ENCODE data around the gene BCR. TPM values are rescaled to one million over a fixed set of nuclear protein-coding genes. Genes with fewer than 3 reads are reported as not detected.
A peak's percentile ranks its signal among the peaks of the same experiment; 100 is the strongest.

The BCR gene
- polyA plus RNA-seq, 6 donors from 2014 or later: 2.6 to 12.1 (median 4.0) TPM; not detected in 1

DNA sequence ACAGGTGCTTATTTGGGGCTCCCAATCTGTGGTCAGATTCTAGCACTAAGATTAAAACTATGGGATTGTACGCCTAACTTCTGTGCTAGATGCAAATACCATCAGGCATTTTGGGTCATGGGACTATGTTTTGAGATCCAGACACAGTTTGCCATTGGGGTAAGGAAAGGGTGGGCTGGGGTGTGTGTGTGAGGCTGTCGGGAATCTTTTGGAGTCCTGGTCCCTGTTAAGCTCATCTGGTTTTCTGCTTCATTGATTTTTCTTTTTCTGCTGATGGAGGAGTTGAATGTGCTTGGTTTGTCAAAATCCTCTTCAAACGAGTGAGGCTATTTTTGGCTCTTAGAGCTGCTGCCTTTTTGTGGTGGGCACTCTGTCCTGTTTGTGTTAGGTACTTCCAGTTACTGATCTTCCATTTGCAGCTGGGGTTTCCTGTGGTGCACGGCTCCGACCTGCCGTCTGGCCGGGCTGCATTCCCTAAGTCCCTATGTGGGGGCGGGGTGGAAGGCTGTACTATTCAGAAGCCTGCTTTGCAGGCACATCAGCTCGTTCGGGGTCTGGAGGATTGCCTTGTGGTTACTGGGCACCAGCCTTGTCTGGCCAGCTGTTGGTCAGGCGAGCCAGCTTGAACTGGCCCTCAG lies 2.9 kb downstream of the BCR start:
- Mint-ChIP-seq H3K27ac (peak overlapping the region; percentile 17 to 95 (median 80)), H3K36me3 (peaks cover 0 to 4% of the 10 kb centered on the region in 2 donors), H3K27me3 (no peaks in the 10 kb centered on the region), H3K4me1 (peaks cover 55 to 86% (median 85%) of the 10 kb centered on the region in 3 donors), H3K4me3 (peak overlapping the region; percentile 85 to 93 (median 90)), H3K9me3 (no peaks in the 10 kb centered on the region)
- DNase-seq: no peak
- no peak for ATAC-seq (ENCODE audit: low read depth in 2 of 2)

DNA sequence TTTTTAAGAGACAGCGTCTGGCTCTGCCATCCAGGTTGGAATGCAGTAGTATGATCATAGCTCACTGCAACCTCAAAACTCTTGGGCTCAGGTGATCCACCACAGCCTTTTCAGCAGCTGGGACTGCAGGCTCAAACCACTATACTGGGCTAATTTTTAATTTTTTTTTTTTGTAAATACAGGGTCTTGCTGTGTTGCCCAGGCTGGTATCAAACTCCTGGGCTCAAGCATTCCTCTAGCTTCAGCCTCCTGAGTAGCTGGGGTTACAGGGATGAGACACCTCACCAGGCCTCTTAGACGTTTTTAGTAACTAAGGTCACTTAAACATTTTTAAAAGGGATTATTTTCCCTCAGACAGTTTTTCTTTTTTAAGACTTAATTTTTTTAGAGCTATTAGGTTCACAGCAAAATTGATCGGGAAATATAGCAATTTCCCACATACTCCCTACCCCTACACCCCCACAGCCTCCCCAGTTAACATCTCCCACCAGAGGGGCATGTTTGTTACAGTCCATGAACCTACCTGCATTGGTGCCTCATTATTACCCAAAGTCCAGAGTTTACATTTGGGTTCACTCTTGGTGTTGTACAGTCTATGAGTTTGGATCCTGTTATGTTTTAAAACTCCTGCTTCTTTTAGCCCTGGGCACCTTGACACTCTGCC lies 3.9 kb downstream of the BCR start:
- Mint-ChIP-seq H3K9me3 (no peaks in the 10 kb centered on the region), H3K27me3 (no peaks in the 10 kb centered on the region), H3K4me3 (peak overlapping the region; percentile 12 to 93 (median 87)), H3K4me1 (peaks cover 53 to 78% (median 78%) of the 10 kb centered on the region in 3 donors), H3K36me3 (peaks cover 4% of the 10 kb centered on the region in 2 donors), H3K27ac (peak overlapping the region in 4 of 6 donors; percentile 9 to 91 (median 44))
- DNase-seq (no peak), ATAC-seq (ENCODE audit: low read depth in 2 of 2) (no peak)

DNA sequence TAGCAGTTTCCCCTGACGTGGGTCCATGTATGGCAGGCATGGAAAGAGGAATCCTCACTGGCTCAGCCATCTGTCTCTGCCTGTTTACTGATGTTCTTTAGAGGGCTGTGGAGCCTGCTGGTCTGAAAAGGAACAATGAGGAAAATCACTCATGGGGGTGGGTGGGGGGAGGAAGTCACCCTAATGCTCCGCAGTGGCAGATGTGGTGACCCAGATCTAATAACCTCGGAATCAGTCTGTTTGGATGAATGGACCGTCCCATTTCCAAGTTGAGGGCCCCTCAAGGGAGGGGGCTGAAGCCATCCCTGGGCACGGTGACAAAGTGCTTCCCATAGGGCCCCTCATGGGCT lies 4.4 kb downstream of the BCR start:
- ATAC-seq (ENCODE audit: low read depth in 2 of 2) (no peak), DNase-seq (no peak)
- Mint-ChIP-seq H3K9me3 (no peaks in the 10 kb centered on the region), H3K4me3 (peak overlapping the region; percentile 12 to 93 (median 84)), H3K36me3 (peaks cover 4 to 6% of the 10 kb centered on the region in 2 donors), H3K27me3 (no peaks in the 10 kb centered on the region), H3K4me1 (peaks cover 54 to 75% (median 73%) of the 10 kb centered on the region in 3 donors), H3K27ac (peak overlapping the region in 3 of 6 donors; percentile 9 to 91 (median 68))

DNA sequence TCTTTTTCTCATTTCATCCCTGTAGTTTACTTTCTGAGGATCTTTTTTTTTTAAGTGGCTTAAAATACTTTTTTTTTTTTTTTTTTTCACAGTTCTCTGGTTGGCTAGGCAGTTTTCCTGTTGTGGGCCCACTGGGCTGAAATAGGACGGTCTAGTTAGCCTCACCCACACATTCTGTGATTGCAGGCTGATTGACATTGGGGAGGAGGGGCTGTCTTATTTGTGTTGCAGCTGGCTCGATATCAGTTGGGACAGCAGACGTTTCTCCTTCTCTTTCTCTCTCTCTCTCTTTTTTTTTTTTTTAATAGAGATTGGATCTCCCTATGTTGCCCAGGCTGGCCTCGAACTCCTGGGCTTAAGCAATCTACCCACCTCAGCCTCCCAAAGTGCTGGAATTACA lies 6.9 kb downstream of the BCR start:
- no peak for ATAC-seq (ENCODE audit: low read depth in 2 of 2)
- Mint-ChIP-seq H3K4me1 (peaks cover 53 to 69% (median 64%) of the 10 kb centered on the region in 3 donors), H3K4me3 (peak overlapping the region in 5 of 8 donors; percentile 32 to 89 (median 73))

DNA sequence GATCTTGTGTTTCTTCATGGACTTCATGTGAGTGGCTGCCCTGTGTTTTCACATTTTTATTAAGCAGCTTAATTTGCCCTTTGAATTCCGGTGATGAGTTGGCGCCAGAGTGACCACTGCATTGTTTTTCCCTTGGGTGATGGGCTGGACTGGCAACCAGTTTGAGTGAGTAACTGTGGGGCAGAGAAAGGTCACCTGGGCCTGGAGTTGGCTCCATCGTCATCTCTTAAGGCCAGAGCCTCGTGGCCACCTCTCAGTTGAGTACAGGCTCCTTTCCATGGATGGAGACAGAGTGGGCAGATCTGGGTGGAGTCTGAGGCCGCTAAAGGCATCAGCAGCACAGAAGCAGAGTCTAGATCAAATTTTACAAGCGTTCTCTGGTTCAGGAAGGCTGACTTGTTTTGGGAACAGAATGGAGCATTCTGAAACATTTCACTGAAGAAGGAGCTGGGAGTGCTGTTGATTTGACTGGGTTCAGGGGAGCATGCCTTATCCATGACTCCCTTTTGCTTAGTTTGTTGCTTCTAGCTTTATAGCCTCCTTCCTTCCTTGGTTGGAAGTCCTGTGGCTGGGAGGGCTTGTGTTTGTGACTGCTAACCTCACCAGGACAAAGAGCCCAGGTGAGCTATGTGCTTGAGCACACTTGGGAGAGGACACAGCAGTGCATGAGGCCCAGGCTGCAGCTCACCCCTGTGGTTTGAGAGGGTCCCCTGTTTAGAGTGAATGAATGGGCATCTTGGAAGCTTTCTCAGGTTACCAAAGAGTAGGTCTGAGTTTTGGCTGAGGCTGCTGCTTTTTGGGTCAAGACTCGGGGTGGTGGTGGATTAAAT lies 7.8 kb downstream of the BCR start:
- H3K4me3 Mint-ChIP-seq: peak overlapping the region in 2 of 8 donors; percentile 38 to 59
- peaks cover 51 to 68% (median 61%) of the 10 kb centered on the region in 3 donors for H3K4me1 Mint-ChIP-seq
- peak overlapping the region in 4 of 6 donors; percentile 79 to 92 (median 82) for H3K27ac Mint-ChIP-seq
- no peaks in the 10 kb centered on the region for H3K27me3 Mint-ChIP-seq
- ATAC-seq (ENCODE audit: low read depth in 2 of 2) (no peak), DNase-seq (no peak)
- H3K9me3 Mint-ChIP-seq: no peaks in the 10 kb centered on the region
- peaks cover 4 to 14% of the 10 kb centered on the region in 2 donors for H3K36me3 Mint-ChIP-seq

More for the DNA sequence above, 6.9 kb downstream of the BCR start:
- DNase-seq: no peak
- peaks cover 4 to 6% of the 10 kb centered on the region in 2 donors for H3K36me3 Mint-ChIP-seq
- H3K27me3 Mint-ChIP-seq: no peaks in the 10 kb centered on the region
- H3K9me3 Mint-ChIP-seq: no peaks in the 10 kb centered on the region
- H3K27ac Mint-ChIP-seq: peak overlapping the region; percentile 27 to 92 (median 80)

DNA sequence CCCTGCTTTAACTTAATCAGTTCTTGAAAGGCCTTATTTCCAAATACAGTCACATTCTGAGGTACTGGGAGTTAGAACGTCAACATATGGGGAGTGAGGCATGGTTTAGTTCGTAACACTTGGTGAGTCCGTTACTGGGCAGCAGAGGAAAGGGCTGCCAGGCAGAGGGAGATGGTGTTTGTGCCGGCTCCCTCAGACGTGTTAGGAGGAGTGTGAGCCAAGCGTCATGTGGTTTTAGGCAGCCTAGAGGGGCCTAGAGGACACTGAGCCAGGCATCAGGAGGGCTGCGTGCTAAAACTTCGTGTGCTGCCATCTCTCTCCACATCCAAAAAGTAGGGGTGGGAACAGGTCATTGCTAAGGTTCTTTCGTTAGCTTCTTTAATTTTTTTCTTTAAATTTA lies 10.2 kb downstream of the BCR start:
- H3K36me3 Mint-ChIP-seq: peaks cover 0 to 14% of the 10 kb centered on the region in 2 donors
- H3K9me3 Mint-ChIP-seq: no peaks in the 10 kb centered on the region
- no peak for DNase-seq
- no peaks in the 10 kb centered on the region for H3K27me3 Mint-ChIP-seq
- H3K4me1 Mint-ChIP-seq: peaks cover 39 to 44% (median 44%) of the 10 kb centered on the region in 3 donors
- ATAC-seq (ENCODE audit: low read depth in 2 of 2): no peak
- H3K4me3 Mint-ChIP-seq: no peak overlapping the region
- peak overlapping the region in 1 of 6 donors; percentile 74 for H3K27ac Mint-ChIP-seq

DNA sequence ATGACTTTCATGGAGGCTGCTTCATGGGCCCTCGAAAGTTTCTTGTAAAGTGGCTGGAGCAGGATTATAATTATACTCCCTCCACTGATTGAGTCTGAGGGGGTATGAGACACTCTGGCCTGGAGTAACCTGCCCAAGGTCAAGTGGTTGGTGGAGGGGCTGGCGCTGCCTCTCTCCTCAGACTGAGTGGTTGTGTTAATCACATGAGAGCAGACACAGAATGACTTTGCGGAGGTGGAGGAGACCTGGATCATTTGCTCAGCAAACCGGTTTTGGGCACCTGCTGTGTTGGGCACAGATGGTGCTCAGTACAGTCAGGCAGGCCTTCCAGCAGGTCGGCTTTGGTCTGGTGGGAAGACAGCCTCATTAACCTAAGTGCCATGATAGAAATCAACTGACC lies 11.8 kb downstream of the BCR start:
- Mint-ChIP-seq H3K27ac (peak overlapping the region in 1 of 6 donors; percentile 23), H3K4me1 (peaks cover 26 to 37% (median 28%) of the 10 kb centered on the region in 3 donors)

DNA sequence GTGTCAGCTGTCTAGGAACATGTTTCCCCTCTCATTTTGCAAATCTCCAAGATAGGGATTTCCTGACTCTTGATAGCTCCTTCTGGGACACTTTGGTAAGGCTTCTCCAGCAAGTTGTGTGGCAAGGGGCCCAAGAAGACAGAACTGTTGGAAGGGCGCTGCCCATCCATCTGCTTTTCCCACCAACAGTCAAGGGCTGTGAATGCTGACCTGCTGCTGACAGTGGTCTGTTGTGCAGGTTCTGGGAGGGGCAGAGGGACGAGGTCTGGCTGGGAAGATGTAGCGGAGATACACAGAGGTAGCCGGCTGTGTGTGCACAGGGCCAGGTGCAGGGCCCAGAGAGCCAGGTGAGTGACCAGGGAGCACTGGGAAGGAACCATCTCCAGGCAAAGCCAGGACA lies 12.2 kb downstream of the BCR start:
- H3K36me3 Mint-ChIP-seq: peaks cover 0 to 15% of the 10 kb centered on the region in 2 donors
- H3K9me3 Mint-ChIP-seq: no peaks in the 10 kb centered on the region
- H3K27ac Mint-ChIP-seq: peak overlapping the region in 2 of 6 donors; percentile 24 to 61
- H3K4me3 Mint-ChIP-seq: peak overlapping the region in 1 of 8 donors; percentile 26
- ATAC-seq (ENCODE audit: low read depth in 2 of 2) (no peak), DNase-seq (no peak)
- H3K4me1 Mint-ChIP-seq: peaks cover 27 to 33% (median 28%) of the 10 kb centered on the region in 3 donors
- H3K27me3 Mint-ChIP-seq: no peaks in the 10 kb centered on the region

More for the DNA sequence above, 11.8 kb downstream of the BCR start:
- no peak overlapping the region for H3K4me3 Mint-ChIP-seq
- no peaks in the 10 kb centered on the region for H3K27me3 Mint-ChIP-seq
- DNase-seq (no peak), ATAC-seq (ENCODE audit: low read depth in 2 of 2) (no peak)
- peaks cover 0 to 14% of the 10 kb centered on the region in 2 donors for H3K36me3 Mint-ChIP-seq
- no peaks in the 10 kb centered on the region for H3K9me3 Mint-ChIP-seq

DNA sequence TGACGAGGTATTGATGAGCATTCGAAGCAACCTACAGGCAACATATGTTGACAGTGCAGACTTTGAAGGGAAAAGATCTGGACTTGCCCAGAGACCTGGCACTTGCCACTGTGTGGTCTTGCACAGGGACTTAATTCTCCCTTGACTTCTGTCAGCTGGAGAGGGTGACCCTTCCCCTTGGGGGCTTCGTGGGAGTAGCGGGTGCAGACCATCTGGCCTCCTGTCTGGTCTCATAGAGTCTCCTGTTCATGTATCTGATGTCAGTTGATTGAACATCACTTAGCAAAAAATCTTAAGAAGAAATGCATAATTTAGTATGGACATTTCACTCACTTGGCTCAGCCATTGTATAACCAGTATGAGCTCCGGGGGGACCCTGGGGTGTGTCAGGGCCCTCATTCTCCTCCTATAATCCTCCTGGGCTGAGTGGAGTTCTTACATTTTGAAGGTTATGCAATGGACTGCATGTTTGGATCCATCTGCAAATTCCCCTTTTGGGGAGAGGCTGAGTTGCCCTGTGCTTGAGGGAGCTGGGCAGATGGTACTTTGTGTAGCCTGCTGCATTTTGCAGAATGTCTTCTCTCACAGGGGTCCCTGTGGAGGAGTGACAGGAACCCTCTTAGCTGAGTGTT lies 13.0 kb downstream of the BCR start:
- H3K27me3 Mint-ChIP-seq: no peaks in the 10 kb centered on the region
- no peaks in the 10 kb centered on the region for H3K9me3 Mint-ChIP-seq
- DNase-seq: no peak
- H3K27ac Mint-ChIP-seq: no peak overlapping the region
- no peak for ATAC-seq (ENCODE audit: low read depth in 2 of 2)
- H3K4me1 Mint-ChIP-seq: peaks cover 22 to 29% (median 25%) of the 10 kb centered on the region in 3 donors
- H3K36me3 Mint-ChIP-seq: peaks cover 0 to 22% of the 10 kb centered on the region in 2 donors
- no peak overlapping the region for H3K4me3 Mint-ChIP-seq

DNA sequence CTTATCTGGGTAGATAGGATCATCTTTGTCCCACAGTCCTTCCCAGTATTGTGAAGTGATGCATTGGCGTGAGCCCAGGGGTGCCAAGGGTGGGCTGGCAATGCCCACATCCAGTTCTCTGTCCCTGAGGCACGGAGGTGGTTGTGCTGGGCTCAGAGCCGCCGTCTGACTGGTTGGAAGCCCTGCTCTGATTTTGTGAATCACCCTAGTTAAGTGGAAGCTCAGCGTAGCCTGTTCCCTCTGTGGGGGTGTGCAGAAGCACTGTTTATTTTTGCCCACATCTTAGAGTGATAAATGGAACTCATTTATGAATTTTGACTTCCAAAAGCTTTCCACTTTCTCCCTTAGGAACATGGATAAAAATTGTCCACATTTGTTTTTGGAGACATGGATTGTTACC lies 13.6 kb downstream of the BCR start:
- H3K36me3 Mint-ChIP-seq: peaks cover 0 to 22% of the 10 kb centered on the region in 2 donors
- no peak for DNase-seq
- no peak for ATAC-seq (ENCODE audit: low read depth in 2 of 2)
- peaks cover 23 to 29% (median 26%) of the 10 kb centered on the region in 3 donors for H3K4me1 Mint-ChIP-seq
- H3K4me3 Mint-ChIP-seq: no peak overlapping the region
- H3K9me3 Mint-ChIP-seq: no peaks in the 10 kb centered on the region
- H3K27ac Mint-ChIP-seq: no peak overlapping the region
- no peaks in the 10 kb centered on the region for H3K27me3 Mint-ChIP-seq

DNA sequence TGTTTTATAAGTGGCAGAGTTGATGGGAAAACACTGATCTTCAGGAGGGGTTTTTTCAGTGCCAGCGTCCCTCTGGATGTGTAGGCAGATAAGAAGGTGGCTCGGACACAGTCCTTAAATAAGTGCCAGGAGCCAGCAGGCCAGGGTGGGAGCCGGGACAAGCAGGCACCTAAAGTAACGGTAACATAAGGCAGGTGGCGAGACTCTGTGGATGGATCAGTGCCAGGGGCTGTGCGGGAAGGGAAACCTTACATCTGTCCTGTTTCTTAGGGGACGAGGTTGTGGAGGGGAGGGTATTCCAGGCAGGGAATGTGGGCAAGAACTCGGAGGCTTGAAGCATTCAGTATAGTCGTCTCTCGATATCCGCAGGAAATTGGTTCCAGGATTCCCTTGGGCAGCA lies 15.9 kb downstream of the BCR start:
- peaks cover 0 to 17% of the 10 kb centered on the region in 2 donors for H3K36me3 Mint-ChIP-seq
- peak overlapping the region in 2 of 6 donors; percentile 10 to 88 for H3K27ac Mint-ChIP-seq
- no peak overlapping the region for H3K4me3 Mint-ChIP-seq
- DNase-seq (no peak), ATAC-seq (ENCODE audit: low read depth in 2 of 2) (no peak)
- peaks cover 35 to 41% (median 38%) of the 10 kb centered on the region in 3 donors for H3K4me1 Mint-ChIP-seq
- no peaks in the 10 kb centered on the region for H3K27me3 Mint-ChIP-seq
- H3K9me3 Mint-ChIP-seq: no peaks in the 10 kb centered on the region

DNA sequence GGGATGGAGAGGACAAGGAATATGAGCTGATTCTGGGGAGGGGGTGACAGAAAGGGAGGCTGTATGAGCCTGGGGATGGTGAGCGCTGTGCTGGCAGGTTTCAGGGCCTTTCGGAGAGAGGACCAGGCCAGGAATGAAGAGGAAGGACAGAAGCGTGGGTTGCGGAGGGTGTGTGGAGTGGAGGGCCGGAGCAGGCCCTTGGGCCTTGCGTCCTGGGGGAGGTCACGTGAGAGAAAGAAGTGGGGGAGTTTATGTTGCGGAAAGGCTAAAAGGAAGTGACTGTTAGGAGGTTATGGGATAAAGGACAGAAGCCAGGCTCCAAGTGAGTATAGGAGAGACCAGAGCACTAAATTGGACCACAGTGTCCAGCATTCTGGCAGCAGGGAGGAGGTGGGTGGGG lies 17.5 kb downstream of the BCR start:
- DNase-seq (no peak), ATAC-seq (ENCODE audit: low read depth in 2 of 2) (no peak)
- H3K4me3 Mint-ChIP-seq: no peak overlapping the region
- peaks cover 31 to 42% (median 40%) of the 10 kb centered on the region in 3 donors for H3K4me1 Mint-ChIP-seq
- no peaks in the 10 kb centered on the region for H3K9me3 Mint-ChIP-seq
- H3K27me3 Mint-ChIP-seq: no peaks in the 10 kb centered on the region
- peaks cover 0 to 11% of the 10 kb centered on the region in 2 donors for H3K36me3 Mint-ChIP-seq
- no peak overlapping the region for H3K27ac Mint-ChIP-seq

DNA sequence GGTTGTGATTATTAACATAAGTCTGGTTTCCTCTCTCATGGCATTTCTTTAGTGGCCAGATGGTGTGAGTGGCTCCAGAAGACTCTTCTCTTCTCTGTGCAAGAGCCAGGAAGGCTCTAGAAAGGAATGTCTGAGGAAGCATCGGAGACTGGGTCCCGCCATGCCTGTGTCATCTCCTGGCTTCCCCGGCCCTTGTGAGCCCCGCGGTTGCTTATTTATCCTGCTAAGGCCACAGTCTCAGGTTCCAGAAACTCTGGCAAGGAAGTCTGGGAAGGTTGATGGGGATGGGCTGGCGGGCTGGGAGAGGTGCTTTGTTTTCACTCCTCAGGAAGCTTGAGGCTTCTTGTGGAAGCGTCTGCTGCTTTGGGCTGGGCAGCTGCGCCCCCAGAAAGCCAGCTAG lies 18.9 kb downstream of the BCR start:
- Mint-ChIP-seq H3K9me3 (no peaks in the 10 kb centered on the region), H3K27ac (peak overlapping the region in 1 of 6 donors; percentile 21), H3K4me3 (no peak overlapping the region), H3K27me3 (no peaks in the 10 kb centered on the region), H3K36me3 (peaks cover 0 to 8% of the 10 kb centered on the region in 2 donors), H3K4me1 (peaks cover 32 to 45% (median 32%) of the 10 kb centered on the region in 3 donors)
- DNase-seq: no peak
- ATAC-seq (ENCODE audit: low read depth in 2 of 2): no peak
